GM23248 (cell line): ENCODE results near the gene RC3H1. TPM values are rescaled to one million over a fixed set of nuclear protein-coding genes. Genes with fewer than 3 reads are reported as not detected.

ENCODE experiments used
- DNase-seq: peaks from one replicate; pipeline ENCODE4 v3.0.0-alpha.2; 2015
- H2AFZ ChIP-seq: fragments of 200-600 bp; sonication (generic); 2 replicates; pipeline ENCODE4 v1.6.1; 2016; ENCODE audit warnings: antibody characterized with exemption
- H3F3A ChIP-seq: fragments of 200-600 bp; sonication (generic); 2 replicates; pipeline ENCODE4 v1.6.1; 2016; ENCODE audit warnings: mild to moderate bottlenecking, antibody characterized with exemption, mixed run types; ENCODE audit not compliant: insufficient read depth
- H3K27ac ChIP-seq: fragments of 200-600 bp; sonication (generic); 2 replicates; pipeline ENCODE4 v1.5.1; 2016; ENCODE audit warnings: mild to moderate bottlenecking
- H3K27me3 ChIP-seq: fragments of 200-600 bp; sonication (generic); replicated peaks from 2 replicates; pipeline ENCODE4 v1.6.1; 2016; ENCODE audit warnings: mild to moderate bottlenecking; ENCODE audit not compliant: insufficient read depth
- H3K36me3 ChIP-seq: fragments of 200-600 bp; sonication (generic); 2 replicates; pipeline ENCODE4 v1.6.1; 2016; ENCODE audit warnings: low read depth, mild to moderate bottlenecking
- H3K4me1 ChIP-seq: fragments of 200-600 bp; sonication (generic); 2 replicates; pipeline ENCODE4 v1.6.1; 2016; ENCODE audit warnings: mild to moderate bottlenecking; ENCODE audit not compliant: insufficient read depth
- H3K4me2 ChIP-seq: fragments of 200-600 bp; sonication (generic); one replicate; pipeline ENCODE4 v1.6.1; 2016; ENCODE audit warnings: mild to moderate bottlenecking; ENCODE audit not compliant: unreplicated experiment
- H3K4me3 ChIP-seq: fragments of 200-600 bp; sonication (generic); 2 replicates; pipeline ENCODE4 v1.5.1; 2016; ENCODE audit warnings: mild to moderate bottlenecking
- H3K79me2 ChIP-seq: fragments of 200-600 bp; sonication (generic); 2 replicates; pipeline ENCODE4 v1.6.1; 2016; ENCODE audit warnings: mild to moderate bottlenecking; ENCODE audit not compliant: insufficient read depth
- H3K9ac ChIP-seq: fragments of 200-600 bp; sonication (generic); 2 replicates; pipeline ENCODE4 v1.6.1; 2016; ENCODE audit warnings: mild to moderate bottlenecking
- H3K9me2 ChIP-seq: fragments of 200-600 bp; sonication (generic); 2 replicates; pipeline ENCODE4 v1.6.1; 2016; ENCODE audit warnings: mixed run types, mild to moderate bottlenecking, moderate library complexity; ENCODE audit not compliant: insufficient read depth
- H3K9me3 ChIP-seq: fragments of 200-600 bp; sonication (generic); one replicate; pipeline ENCODE4 v1.6.1; 2017; ENCODE audit warnings: low read depth
- H4K20me1 ChIP-seq: fragments of 200-600 bp; sonication (generic); 2 replicates; pipeline ENCODE4 v1.6.0; 2016; ENCODE audit not compliant: insufficient read depth
- EZH2 ChIP-seq: fragments of 200-600 bp; sonication (generic); IDR thresholded peaks from 2 replicates; pipeline ENCODE4 v1.6.1; 2018; ENCODE audit warnings: antibody characterized with exemption, mild to moderate bottlenecking; ENCODE audit not compliant: insufficient read depth, poor library complexity, severe bottlenecking
- EZH2phosphoT487 ChIP-seq: fragments of 200-600 bp; sonication (generic); IDR thresholded peaks from 2 replicates; pipeline ENCODE4 v1.6.1; 2018; ENCODE audit warnings: antibody characterized with exemption, moderate library complexity, mild to moderate bottlenecking, low read depth; ENCODE audit not compliant: insufficient read depth
- WGBS, 2 experiments: methylation state at CpG; one replicate each; pipeline ENCODE4 v1.1.6; 2015 to 2017; ENCODE audit warnings: low lambda C conversion rate in 2 of 2, low coverage in 1 of 2; ENCODE audit errors: missing lambda C conversion rate in 2 of 2; 5-methylcytosine and 5-hydroxymethylcytosine counted together
- in situ Hi-C: fragments of 300-500 bp; cut with MboI; formaldehyde crosslinking; loops from 2 replicates; pipeline ENCODE4 v1.15.0; 2020
- polyA plus RNA-seq: library from polyadenylated mRNA; unstranded; fragments of >200 nt; fragmentation: Nextera tagmentation; extraction: Ambion mirVana; gene quantifications from 2 replicates; pipeline ENCODE4 v1.2.1, GENCODE V29; 2016
- total RNA-seq: library from RNA; depleted of rRNA; stranded (reverse); fragments of >200 nt; shearing (Covaris generic); gene quantifications from 2 replicates; pipeline ENCODE4 v1.2.3, GENCODE V29; 2014

The RC3H1 gene
- total and polyA plus RNA-seq, 2 experiments from 2014 or later: 5.9 to 18.9 TPM

DNA sequence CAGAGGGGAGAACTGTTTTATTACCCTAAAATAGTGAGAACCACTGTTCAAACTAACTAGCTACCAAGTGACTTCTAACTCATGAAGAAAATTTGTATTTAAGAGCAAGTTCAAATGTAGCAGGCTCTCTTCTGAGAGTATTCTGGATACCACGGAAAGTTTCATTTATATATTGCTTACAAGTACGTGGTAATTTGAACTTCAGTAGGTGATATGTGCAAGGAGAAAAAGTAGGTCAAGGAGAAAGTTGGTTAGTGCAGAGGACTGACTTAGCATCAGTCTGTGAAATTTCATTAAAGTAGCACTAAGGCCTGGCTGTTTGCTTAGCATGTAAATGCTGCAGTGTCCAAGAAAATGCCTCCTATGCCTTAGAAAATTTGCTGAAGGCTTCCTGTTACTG, 121.7 kb downstream of the RC3H1 start:
- no peaks in the 10 kb centered on the region for H3K79me2 ChIP-seq
- H3K4me1 ChIP-seq: no peaks in the 10 kb centered on the region
- 94 to 97% methylated on average over 2 of the region's 2 CpGs for WGBS, 2 experiments
- H3K9ac ChIP-seq: no peak overlapping the region
- no peak for TF ChIP-seq EZH2
- no peak for TF ChIP-seq EZH2phosphoT487
- no peak for DNase-seq
- no peak overlapping the region for H2AFZ ChIP-seq
- in situ Hi-C loops: no loop called here
- no peak overlapping the region for H3K4me3 ChIP-seq
- no peaks in the 10 kb centered on the region for H4K20me1 ChIP-seq
- no peak overlapping the region for H3K27ac ChIP-seq
- H3K9me2 ChIP-seq: no peaks in the 10 kb centered on the region
- no peaks in the 10 kb centered on the region for H3K36me3 ChIP-seq
- no peaks in the 10 kb centered on the region for H3K27me3 ChIP-seq
- H3F3A ChIP-seq: no peaks in the 10 kb centered on the region
- no peak overlapping the region for H3K4me2 ChIP-seq
- no peaks in the 10 kb centered on the region for H3K9me3 ChIP-seq

DNA sequence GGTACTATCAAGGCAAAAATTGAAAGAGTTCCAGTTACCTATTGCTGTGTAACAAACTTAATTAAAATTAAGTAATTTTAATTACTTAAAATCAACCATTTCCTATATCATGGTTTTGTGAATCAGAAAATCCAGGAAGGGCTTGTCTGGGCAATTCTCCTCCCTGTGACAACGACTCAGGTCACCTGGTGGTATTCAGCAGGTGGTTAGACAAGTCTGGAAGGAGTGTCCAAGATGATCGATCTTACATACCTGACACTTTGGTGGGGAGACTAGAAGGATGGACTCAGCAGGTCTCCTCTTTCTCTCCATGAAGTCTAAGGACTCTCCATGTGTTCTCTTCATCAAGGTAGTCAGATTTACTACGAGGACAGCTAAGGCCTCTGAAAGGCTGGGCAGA, 128.0 kb downstream of the RC3H1 start:
- Histone ChIP-seq H3K27me3 (no peaks in the 10 kb centered on the region), H4K20me1 (no peaks in the 10 kb centered on the region; the same call in 1 of the 2 replicates), H3K9me3 (no peaks in the 10 kb centered on the region), H3K4me2 (no peak overlapping the region), H3K27ac (no peak overlapping the region), H3K4me3 (no peak overlapping the region), H3K9ac (no peak overlapping the region), H3K4me1 (no peaks in the 10 kb centered on the region), H3K79me2 (no peaks in the 10 kb centered on the region), H2AFZ (no peak overlapping the region), H3K9me2 (no peaks in the 10 kb centered on the region), H3F3A (no peaks in the 10 kb centered on the region), H3K36me3 (no peaks in the 10 kb centered on the region)
- TF ChIP-seq EZH2 (no peak), EZH2phosphoT487 (no peak)
- DNase-seq: no peak
- in situ Hi-C loops: no loop called here
- WGBS, 2 experiments: 58 to 63% methylated on average over 3 of the region's 3 CpGs

DNA sequence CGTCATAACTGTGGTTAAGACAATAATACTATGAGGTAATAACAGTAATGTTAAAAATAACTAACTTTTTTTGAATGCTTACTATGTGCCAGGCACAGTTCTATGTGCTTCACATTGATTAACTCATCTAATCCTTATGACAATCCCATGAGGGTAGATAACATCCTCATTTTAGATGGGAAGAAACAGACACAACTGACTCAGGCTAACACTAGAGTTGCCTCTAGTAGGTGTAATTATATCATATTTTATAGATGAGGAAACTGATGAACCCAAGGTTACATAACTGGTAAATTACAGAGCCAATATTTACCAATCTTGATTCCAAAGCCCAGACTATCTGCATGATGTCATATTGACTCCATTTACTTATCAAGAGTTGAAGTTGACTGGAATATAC, 128.5 kb downstream of the RC3H1 start:
- Histone ChIP-seq H2AFZ (no peak overlapping the region), H3K9ac (no peak overlapping the region), H3F3A (no peaks in the 10 kb centered on the region), H3K27me3 (no peaks in the 10 kb centered on the region), H3K9me2 (no peaks in the 10 kb centered on the region), H3K27ac (no peak overlapping the region), H3K79me2 (0 out of 2 replicates have a peak, but pooled peaks cover under 1% of the 10 kb centered on the region), H3K4me1 (no peaks in the 10 kb centered on the region), H3K4me3 (no peak overlapping the region), H3K4me2 (no peak overlapping the region), H3K9me3 (no peaks in the 10 kb centered on the region), H4K20me1 (no peaks in the 10 kb centered on the region; the same call in 1 of the 2 replicates), H3K36me3 (no peaks in the 10 kb centered on the region)
- TF ChIP-seq EZH2phosphoT487 (no peak), EZH2 (no peak)
- in situ Hi-C loops: no loop called here
- WGBS, 2 experiments: 51 to 64% methylated on average over 1 of the region's 1 CpG
- DNase-seq: no peak

DNA sequence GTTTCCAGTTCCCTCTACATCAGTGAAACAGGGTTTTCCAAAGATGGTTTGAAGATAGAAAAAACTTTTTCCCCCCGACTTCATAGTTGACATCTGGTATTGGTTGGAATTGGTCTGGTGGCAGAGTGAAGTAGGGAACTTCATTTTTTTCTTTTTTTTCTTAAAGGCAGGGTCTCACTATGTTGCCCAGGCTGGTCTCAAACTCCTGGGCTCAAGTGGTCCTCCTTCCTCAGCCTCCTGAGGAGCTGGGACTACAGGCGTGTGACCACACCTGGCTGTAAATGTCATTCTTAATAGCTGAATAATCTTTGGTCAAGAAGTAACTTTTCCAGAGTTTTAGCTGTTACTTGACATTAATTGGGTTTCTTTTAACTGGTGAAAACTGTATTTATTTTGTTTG, 132.3 kb downstream of the RC3H1 start:
- Histone ChIP-seq H3F3A (no peaks in the 10 kb centered on the region), H3K79me2 (peaks cover 7% of the 10 kb centered on the region; the same call in 1 of the 2 replicates), H2AFZ (no peak overlapping the region), H3K9ac (no peak overlapping the region), H3K27me3 (no peaks in the 10 kb centered on the region), H3K4me2 (no peak overlapping the region), H3K9me3 (no peaks in the 10 kb centered on the region), H3K4me1 (no peaks in the 10 kb centered on the region), H3K27ac (no peak overlapping the region), H4K20me1 (no peaks in the 10 kb centered on the region; the same call in 1 of the 2 replicates), H3K36me3 (peaks cover 11% of the 10 kb centered on the region; the same call in 1 of the 2 replicates), H3K4me3 (no peak overlapping the region), H3K9me2 (no peaks in the 10 kb centered on the region)
- 77 to 85% methylated on average over 2 of the region's 2 CpGs for WGBS, 2 experiments
- TF ChIP-seq EZH2 (no peak), EZH2phosphoT487 (no peak)
- no peak for DNase-seq
- in situ Hi-C loops: no loop called here

DNA sequence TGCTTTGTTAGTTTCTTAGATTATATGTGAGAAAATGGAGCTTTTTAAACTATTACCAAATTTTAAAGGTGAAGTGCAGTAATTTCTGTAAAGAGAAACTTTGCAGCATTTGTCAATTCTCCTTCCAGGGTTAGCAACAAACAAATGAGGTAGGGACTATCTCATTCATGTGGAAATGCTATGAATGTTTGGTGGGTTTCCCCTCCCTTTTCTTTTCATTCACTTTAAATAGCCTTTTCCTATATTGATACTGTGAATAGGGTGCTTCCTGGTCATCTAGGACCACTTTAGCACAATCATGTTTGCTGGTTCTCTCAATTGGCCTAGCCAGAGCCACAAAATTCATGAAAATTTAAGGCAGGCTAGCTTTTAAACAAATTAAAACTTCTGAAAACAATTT, 133.4 kb downstream of the RC3H1 start:
- no peak overlapping the region for H3K4me3 ChIP-seq
- H3K9me2 ChIP-seq: no peaks in the 10 kb centered on the region
- no peaks in the 10 kb centered on the region for H3K9me3 ChIP-seq
- H4K20me1 ChIP-seq: no peaks in the 10 kb centered on the region; the same call in 1 of the 2 replicates
- no peak for DNase-seq
- no peaks in the 10 kb centered on the region for H3K4me1 ChIP-seq
- peaks cover 7% of the 10 kb centered on the region; the same call in 1 of the 2 replicates for H3K79me2 ChIP-seq
- in situ Hi-C loops: no loop called here
- H3K9ac ChIP-seq: no peak overlapping the region
- no peak overlapping the region for H3K27ac ChIP-seq
- no peak overlapping the region for H3K4me2 ChIP-seq
- H3K36me3 ChIP-seq: peaks cover 11% of the 10 kb centered on the region; the same call in 1 of the 2 replicates
- TF ChIP-seq EZH2phosphoT487 (no peak), EZH2 (no peak)
- no peaks in the 10 kb centered on the region for H3F3A ChIP-seq
- H2AFZ ChIP-seq: no peak overlapping the region
- H3K27me3 ChIP-seq: no peaks in the 10 kb centered on the region
